SK-N-SH treated with all-trans-retinoic acid at 6 μM for 48 hours (cell line): ENCODE results near the gene FOXD1.

Experiments used
- ARNTL ChIP-seq: fragments of 450-650 bp; formaldehyde crosslinking; IDR thresholded peaks from 2 replicates; pipeline ENCODE4 v1.5.0; 2020; ENCODE audit warnings: low read depth, mild to moderate bottlenecking, moderate library complexity, borderline replicate concordance
- BACH2 ChIP-seq: fragments of 250-450 bp; sonication (Bioruptor Pico); IDR thresholded peaks from 2 replicates; pipeline ENCODE4 v1.9.0; 2021; ENCODE audit warnings: mild to moderate bottlenecking, borderline replicate concordance
- CREB5 ChIP-seq: fragments of 250-450 bp; sonication (Bioruptor Pico); IDR thresholded peaks from 2 replicates; pipeline ENCODE4 v1.5.1; 2020; ENCODE audit warnings: low read depth, mild to moderate bottlenecking, moderate library complexity
- CSRNP3 ChIP-seq: fragments of 250-450 bp; sonication (Bioruptor Pico); IDR thresholded peaks from 2 replicates; pipeline ENCODE4 v1.5.1; 2021; ENCODE audit warnings: mild to moderate bottlenecking, moderate library complexity
- ESRRG ChIP-seq: fragments of 250-450 bp; sonication (Bioruptor Pico); IDR thresholded peaks from 2 replicates; pipeline ENCODE4 v1.6.1; 2021; ENCODE audit warnings: mild to moderate bottlenecking
- GLIS3 ChIP-seq: fragments of 250-450 bp; sonication (Bioruptor Pico); IDR thresholded peaks from 2 replicates; pipeline ENCODE4 v1.5.0; 2020; ENCODE audit warnings: mild to moderate bottlenecking, moderate library complexity
- OSR1 ChIP-seq: fragments of 250-450 bp; sonication (Bioruptor Pico); IDR thresholded peaks from 2 replicates; pipeline ENCODE4 v1.8.0; 2022; ENCODE audit warnings: moderate library complexity, mild to moderate bottlenecking, inconsistent platforms
- PPARA ChIP-seq: fragments of 250-450 bp; sonication (Bioruptor Pico); IDR thresholded peaks from 2 replicates; pipeline ENCODE4 v1.5.0; 2020; ENCODE audit warnings: mild to moderate bottlenecking, borderline replicate concordance
- TCF4 ChIP-seq: fragments of 250-450 bp; sonication (Bioruptor Pico); IDR thresholded peaks from 2 replicates; pipeline ENCODE4 v1.8.0; 2021; ENCODE audit warnings: mild to moderate bottlenecking, moderate library complexity, borderline replicate concordance
- ZFP3 ChIP-seq: fragments of 250-450 bp; sonication (Bioruptor Pico); IDR thresholded peaks from 2 replicates; pipeline ENCODE4 v1.5.0; 2020; ENCODE audit warnings: mild to moderate bottlenecking, moderate library complexity
- ZFP30 ChIP-seq: fragments of 450-650 bp; formaldehyde crosslinking; IDR thresholded peaks from 2 replicates; pipeline ENCODE4 v1.5.0; 2022; ENCODE audit warnings: mild to moderate bottlenecking, moderate library complexity
- ZNF70 ChIP-seq: fragments of 450-650 bp; formaldehyde crosslinking; IDR thresholded peaks from 2 replicates; pipeline ENCODE4 v1.5.0; 2020; ENCODE audit warnings: mild to moderate bottlenecking, moderate library complexity
- ZNF8 ChIP-seq: fragments of 450-650 bp; formaldehyde crosslinking; IDR thresholded peaks from 2 replicates; pipeline ENCODE4 v1.5.0; 2020; ENCODE audit warnings: mild to moderate bottlenecking, moderate library complexity
- TF ChIP-seq, protein P1 (sequence below): fragments of 250-450 bp; sonication (Bioruptor Pico); IDR thresholded peaks from 2 replicates; pipeline ENCODE4 v1.8.0; 2020; ENCODE audit warnings: mild to moderate bottlenecking, moderate library complexity, borderline replicate concordance

DNA sequence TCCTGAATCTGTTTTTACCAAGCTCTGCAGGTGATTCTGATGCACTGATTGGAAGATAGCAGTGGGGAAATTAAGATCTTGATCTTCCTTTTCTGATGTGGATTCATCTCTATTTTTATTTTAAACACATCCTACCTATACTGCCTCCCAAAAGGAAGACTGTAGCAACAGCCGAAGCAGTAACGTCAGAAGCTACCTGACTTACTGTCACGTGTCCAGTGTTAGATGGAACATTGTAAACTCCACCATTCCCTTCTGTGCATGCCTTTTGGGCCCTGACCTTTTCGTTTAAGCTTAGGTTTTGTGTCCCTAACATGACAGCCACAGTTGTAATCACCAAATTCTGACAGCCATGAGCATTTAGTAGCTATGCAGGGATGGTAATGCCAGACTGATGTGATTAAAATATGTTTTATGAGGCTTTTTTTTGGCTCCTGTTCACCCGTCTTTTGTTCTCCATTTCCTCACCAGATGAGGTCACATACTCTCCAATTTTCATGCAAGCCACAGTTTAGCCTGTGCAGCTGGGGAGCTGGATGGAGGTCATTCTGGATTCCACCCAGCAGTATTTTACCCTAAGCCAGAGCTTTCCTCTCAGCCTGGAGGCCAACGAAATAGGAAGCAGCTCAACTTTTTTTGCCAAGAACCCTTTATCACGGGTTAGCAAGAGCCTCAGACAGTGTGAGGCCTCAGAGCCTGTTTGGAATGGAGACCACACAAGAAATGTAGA lies 15.6 kb upstream of the FOXD1 start:
- no peak for TF ChIP-seq ARNTL (CRISPR knock-in tag)
- no peak for TF ChIP-seq CREB5 (CRISPR knock-in tag)
- no peak for TF ChIP-seq TCF4
- no peak for TF ChIP-seq GLIS3 (CRISPR knock-in tag)
- no peak for TF ChIP-seq ZFP30
- no peak for TF ChIP-seq PPARA (CRISPR knock-in tag)
- no peak for TF ChIP-seq ZFP3
- TF ChIP-seq ESRRG = no peak
- TF ChIP-seq ZNF8 = no peak
- no peak for TF ChIP-seq ZNF70 (CRISPR knock-in tag)
- TF ChIP-seq BACH2 (CRISPR knock-in tag) = no peak
- TF ChIP-seq, protein P1, sequence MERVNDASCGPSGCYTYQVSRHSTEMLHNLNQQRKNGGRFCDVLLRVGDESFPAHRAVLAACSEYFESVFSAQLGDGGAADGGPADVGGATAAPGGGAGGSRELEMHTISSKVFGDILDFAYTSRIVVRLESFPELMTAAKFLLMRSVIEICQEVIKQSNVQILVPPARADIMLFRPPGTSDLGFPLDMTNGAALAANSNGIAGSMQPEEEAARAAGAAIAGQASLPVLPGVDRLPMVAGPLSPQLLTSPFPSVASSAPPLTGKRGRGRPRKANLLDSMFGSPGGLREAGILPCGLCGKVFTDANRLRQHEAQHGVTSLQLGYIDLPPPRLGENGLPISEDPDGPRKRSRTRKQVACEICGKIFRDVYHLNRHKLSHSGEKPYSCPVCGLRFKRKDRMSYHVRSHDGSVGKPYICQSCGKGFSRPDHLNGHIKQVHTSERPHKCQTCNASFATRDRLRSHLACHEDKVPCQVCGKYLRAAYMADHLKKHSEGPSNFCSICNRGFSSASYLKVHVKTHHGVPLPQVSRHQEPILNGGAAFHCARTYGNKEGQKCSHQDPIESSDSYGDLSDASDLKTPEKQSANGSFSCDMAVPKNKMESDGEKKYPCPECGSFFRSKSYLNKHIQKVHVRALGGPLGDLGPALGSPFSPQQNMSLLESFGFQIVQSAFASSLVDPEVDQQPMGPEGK (CRISPR knock-in tag) = no peak
- TF ChIP-seq OSR1 (CRISPR knock-in tag) = no peak
- TF ChIP-seq CSRNP3 (CRISPR knock-in tag) = no peak
